Tibial nerve (tissue), 3 donors: ENCODE measurements around the gene PITPNM1.
"Not testable (repeated sequence)": the region's sequence is repeated elsewhere in the genome, so short reads cannot be mapped to it uniquely, and the experiment has no call there.

ENCODE experiments used
- CTCF ChIP-seq, 5 experiments: fragments of 200-600 bp in 3 of 5; fragments of 450-650 bp in 2 of 5; sonication (generic) in 3 of 5; IDR thresholded peaks; one replicate each; pipeline ENCODE4 v1.5.1; 2016 to 2019; ENCODE audit warnings: antibody characterized with exemption in 5 of 5, mild to moderate bottlenecking in 3 of 5, moderate library complexity in 2 of 5
- POLR2A ChIP-seq, 2 donors: fragments of 450-650 bp; IDR thresholded peaks; one replicate each; pipeline ENCODE4 v1.6.1; 2017; ENCODE audit warnings: antibody characterized with exemption in 2 of 2, mild to moderate bottlenecking in 2 of 2, moderate library complexity in 2 of 2

- not testable (repeated sequence) for TF ChIP-seq CTCF, POLR2A (IDR thresholded peaks at IDR 0.05)
These were observed 28.5 kb downstream of the PITPNM1 start for GRCh38 chr11:67476692-67477091.
